Fibroblast of mammary gland (primary cell): ENCODE measurements around the gene HSPB8.

ENCODE experiments used
- DNase-seq: peaks from one replicate; pipeline ENCODE4 v3.0.0-alpha.2; 2010; ENCODE audit warnings: low read depth
- H3K4me3 ChIP-seq: 2 replicates; pipeline ENCODE4 v1.5.1; 2011; ENCODE audit warnings: low read depth, mild to moderate bottlenecking, low read length, moderate library complexity; ENCODE audit not compliant: control insufficient read depth
- CTCF ChIP-seq: conservative IDR thresholded peaks from 2 replicates; pipeline ENCODE4 v1.5.1; 2011; ENCODE audit warnings: low read depth, low read length, inconsistent platforms; ENCODE audit not compliant: control insufficient read depth, insufficient read depth

Gene HSPB8

GRCh38 chr12:119231774-119232173 is 53.0 kb downstream of the HSPB8 start:
- H3K4me3 ChIP-seq = no peak overlapping the region
- no peak for TF ChIP-seq CTCF

DNA sequence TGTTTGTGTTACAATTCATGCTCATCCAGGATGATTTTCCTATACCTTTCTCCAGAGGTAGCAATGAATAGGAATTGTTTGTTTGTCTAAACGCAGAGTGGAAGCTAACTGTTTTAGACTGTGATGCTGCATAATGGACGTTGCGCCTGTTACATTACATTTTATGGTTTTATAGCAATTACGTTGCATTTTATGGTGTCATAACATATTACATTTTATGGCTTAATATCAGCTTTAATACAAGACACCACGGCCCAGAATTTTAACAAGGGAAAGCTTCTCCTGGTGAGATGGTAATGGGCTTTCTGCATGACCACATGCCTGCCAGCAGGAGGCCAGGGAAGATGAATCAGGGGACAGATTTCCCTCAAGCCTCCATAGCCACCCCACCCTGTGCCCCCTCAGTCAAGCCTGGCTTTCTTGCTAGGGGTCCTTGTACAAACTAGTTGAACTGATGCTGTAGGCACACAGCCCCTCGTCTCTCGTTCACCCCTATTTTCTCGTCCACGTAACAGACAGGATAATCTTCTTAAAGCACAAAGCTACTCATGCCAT is 56.5 kb downstream of the HSPB8 start:
- no peak for DNase-seq
- no peak overlapping the region for H3K4me3 ChIP-seq
- peak; percentile 9 for TF ChIP-seq CTCF

More at GRCh38 chr12:119231774-119232173, 53.0 kb downstream of the HSPB8 start:
- no peak for DNase-seq

- no peak for DNase-seq
- TF ChIP-seq CTCF = no peak
Observed at GRCh38 chr12:119236372-119236771, 57.6 kb downstream of the HSPB8 start.

GRCh38 chr12:119239040-119239439 is 60.3 kb downstream of the HSPB8 start:
- DNase-seq = no peak
- H3K4me3 ChIP-seq = no peak overlapping the region
- no peak for TF ChIP-seq CTCF

More at GRCh38 chr12:119236372-119236771, 57.6 kb downstream of the HSPB8 start:
- no peak overlapping the region for H3K4me3 ChIP-seq

- DNase-seq = no peak
- TF ChIP-seq CTCF = no peak
- no peak overlapping the region for H3K4me3 ChIP-seq
Observed at GRCh38 chr12:119241049-119241448, 62.3 kb downstream of the HSPB8 start.

GRCh38 chr12:119241580-119242169 is 62.9 kb downstream of the HSPB8 start:
- no peak for TF ChIP-seq CTCF
- no peak for DNase-seq
- H3K4me3 ChIP-seq = no peak overlapping the region
